22Rv1 (cell line): ENCODE results near the gene KCNH6.

Experiments
- CTCF ChIP-seq: fragments of 450-650 bp; IDR thresholded peaks from 2 replicates; pipeline ENCODE4 v1.5.1; 2017; ENCODE audit warnings: mild to moderate bottlenecking
- ZFX ChIP-seq: fragments of 450-650 bp; IDR thresholded peaks from 2 replicates; pipeline ENCODE4 v1.6.1; 2017; ENCODE audit warnings: antibody characterized with exemption, borderline replicate concordance

GRCh38 chr17:63498626-63499195 lies 24.4 kb upstream of the KCNH6 start:
- TF ChIP-seq CTCF (no peak), ZFX (no peak)
